H7 (cell line): ENCODE results near the gene HARS1. TPM values are rescaled to one million over a fixed set of nuclear protein-coding genes. Genes with fewer than 3 reads are reported as not detected.
"Not testable (repeated sequence)": the region's sequence is repeated elsewhere in the genome, so short reads cannot be mapped to it uniquely, and the experiment has no call there.

Source experiments
- DNase-seq: peaks from one replicate; pipeline ENCODE4 v3.0.0; 2012
- H3K27me3 ChIP-seq: 2 replicates; pipeline ENCODE4 v1.6.0; 2011; ENCODE audit warnings: mild to moderate bottlenecking, low read length; ENCODE audit not compliant: control insufficient read depth, insufficient read depth
- H3K36me3 ChIP-seq: replicated peaks from 2 replicates; pipeline ENCODE4 v1.5.1; 2011; ENCODE audit warnings: low read length; ENCODE audit not compliant: control insufficient read depth, insufficient read depth
- H3K4me3 ChIP-seq: 2 replicates; pipeline ENCODE4 v1.5.1; 2011; ENCODE audit warnings: low read depth, mild to moderate bottlenecking, control low read depth, low read length, moderate library complexity; ENCODE audit not compliant: insufficient read depth
- total RNA-seq: library from RNA; depleted of rRNA; stranded (reverse); fragments of >200 nt; shearing (Covaris generic); gene quantifications from 2 replicates; pipeline ENCODE4 v1.2.3, GENCODE V29; 2014; rRNA removed

HARS1 gene
- total RNA-seq, 1 experiment from 2014 or later, result 45.3 TPM

GRCh38 chr5:140633021-140633471 lies 58.1 kb downstream of the HARS1 start, which contains the start of gene CD14:
CD14 (minus strand) TSS chr5:140633175; CDS start chr5:140633071, 104 bp downstream.
- Histone ChIP-seq H3K4me3 (peak within 1 kb of the TSS; percentile 45), H3K36me3 (no peaks in the 10 kb centered on the region), H3K27me3 (peaks cover 31% of the 10 kb centered on the region)
- peak; percentile 45 for DNase-seq

- Histone ChIP-seq H3K36me3 (no peaks in the 10 kb centered on the region), H3K27me3 (peaks cover 31% of the 10 kb centered on the region), H3K4me3 (peak overlapping the region; percentile 45)
- peak; percentile 69 for DNase-seq
Measured at GRCh38 chr5:140632366-140633020, 58.7 kb downstream of the HARS1 start.

- peaks cover 31% of the 10 kb centered on the region for H3K27me3 ChIP-seq
Measured at GRCh38 chr5:140631831-140632365, 59.3 kb downstream of the HARS1 start.

GRCh38 chr5:140631036-140631417 lies 60.1 kb downstream of the HARS1 start:
- no peaks in the 10 kb centered on the region for H3K36me3 ChIP-seq
- DNase-seq, result no peak
- peaks cover 31% of the 10 kb centered on the region for H3K27me3 ChIP-seq
- H3K4me3 ChIP-seq, result no peak overlapping the region

More at GRCh38 chr5:140631831-140632365, 59.3 kb downstream of the HARS1 start:
- peak overlapping the region; percentile 45 for H3K4me3 ChIP-seq
- H3K36me3 ChIP-seq, result no peaks in the 10 kb centered on the region
- DNase-seq, result peak; percentile 69

- no peak overlapping the region for H3K4me3 ChIP-seq
- no peak for DNase-seq
- no peaks in the 10 kb centered on the region for H3K36me3 ChIP-seq
Measured at GRCh38 chr5:140630292-140631035, 60.7 kb downstream of the HARS1 start.

GRCh38 chr5:140628711-140629110 lies 62.5 kb downstream of the HARS1 start:
- peaks cover 31% of the 10 kb centered on the region for H3K27me3 ChIP-seq
- H3K36me3 ChIP-seq, result no peaks in the 10 kb centered on the region
- no peak for DNase-seq
- no peak overlapping the region for H3K4me3 ChIP-seq

More at GRCh38 chr5:140630292-140631035, 60.7 kb downstream of the HARS1 start:
- peaks cover 31% of the 10 kb centered on the region for H3K27me3 ChIP-seq

- Histone ChIP-seq H3K27me3 (peaks cover 25% of the 10 kb centered on the region), H3K4me3 (no peak overlapping the region), H3K36me3 (no peaks in the 10 kb centered on the region)
- no peak for DNase-seq
Measured at GRCh38 chr5:140627972-140628371, 63.2 kb downstream of the HARS1 start.

- not testable (repeated sequence) for DNase-seq, H3K36me3 ChIP-seq, H3K4me3 ChIP-seq, H3K27me3 ChIP-seq
Measured at GRCh38 chr5:140624886-140625285, 66.3 kb downstream of the HARS1 start.

Other genes with a start within 250 kb of the HARS1 start
- 0.28 and 2.2 TPM in 2 replicates for gene EIF4EBP3, start 143.7 kb downstream of the HARS1 start, total RNA-seq
- 26.7 and 36.4 TPM in 2 replicates for gene SRA1, start 133.9 kb downstream of the HARS1 start, total RNA-seq
- gene APBB3, start 126.8 kb downstream of the HARS1 start, total RNA-seq, result 9.2 and 24.0 TPM in 2 replicates
- 22.6 and 31.7 TPM in 2 replicates for gene SLC35A4, start 126.5 kb downstream of the HARS1 start, total RNA-seq
- gene CD14, start 58.2 kb downstream of the HARS1 start, total RNA-seq, result 0.21 TPM in 1 of 2 replicates, not detected in the other
- gene TMCO6, start 51.9 kb downstream of the HARS1 start, total RNA-seq, result 27.1 and 34.4 TPM in 2 replicates
- gene NDUFA2, start 43.7 kb downstream of the HARS1 start, total RNA-seq, result 136 and 144 TPM in 2 replicates
- gene IK, start 43.5 kb downstream of the HARS1 start, total RNA-seq, result 55.5 and 76.3 TPM in 2 replicates
- 15.7 and 24.0 TPM in 2 replicates for gene WDR55, start 26.5 kb downstream of the HARS1 start, total RNA-seq
- 0.83 and 0.85 TPM in 2 replicates for gene DND1, start 17.8 kb downstream of the HARS1 start, total RNA-seq
- gene HARS2, start 85 bp upstream of the HARS1 start, total RNA-seq, result 31.8 and 33.5 TPM in 2 replicates
- 42.3 and 42.7 TPM in 2 replicates for gene ZMAT2, start 9.1 kb upstream of the HARS1 start, total RNA-seq
- gene PCDHA1, start 94.8 kb upstream of the HARS1 start, total RNA-seq, result not detected in 2 replicates
- not detected in 2 replicates for gene PCDHA2, start 103.5 kb upstream of the HARS1 start, total RNA-seq
- gene PCDHA3, start 109.7 kb upstream of the HARS1 start, total RNA-seq, result not detected in 2 replicates
- 6.0 and 7.6 TPM in 2 replicates for gene PCDHA4, start 115.7 kb upstream of the HARS1 start, total RNA-seq
- 0.15 and 0.28 TPM in 2 replicates for gene PCDHA5, start 130.2 kb upstream of the HARS1 start, total RNA-seq
- gene PCDHA6, start 136.6 kb upstream of the HARS1 start, total RNA-seq, result 0.30 and 0.42 TPM in 2 replicates
- gene PCDHA7, start 142.9 kb upstream of the HARS1 start, total RNA-seq, result 0.28 and 0.37 TPM in 2 replicates
- gene PCDHA8, start 149.8 kb upstream of the HARS1 start, total RNA-seq, result 0.11 and 0.14 TPM in 2 replicates
- 0.03 TPM in 1 of 2 replicates, not detected in the other for gene PCDHA9, start 157.0 kb upstream of the HARS1 start, total RNA-seq
- 0.11 and 0.28 TPM in 2 replicates for gene PCDHA10, start 164.5 kb upstream of the HARS1 start, total RNA-seq
- 10.0 and 10.2 TPM in 2 replicates for gene PCDHA11, start 177.6 kb upstream of the HARS1 start, total RNA-seq
- 1.9 and 2.3 TPM in 2 replicates for gene PCDHA12, start 183.9 kb upstream of the HARS1 start, total RNA-seq
- 1.6 and 2.5 TPM in 2 replicates for gene PCDHA13, start 190.8 kb upstream of the HARS1 start, total RNA-seq
- gene PCDHAC1, start 234.9 kb upstream of the HARS1 start, total RNA-seq, result 10.3 and 17.3 TPM in 2 replicates